ENCODE data around the gene NAP1L4. TPM values are rescaled to one million over a fixed set of nuclear protein-coding genes. Genes with fewer than 3 reads are reported as not detected.
A peak's percentile ranks its signal among the peaks of the same experiment; 100 is the strongest.

The NAP1L4 gene
- total RNA-seq, 1 experiment from 2014 or later, result 274 TPM

GRCh38 chr11:3011891-3012885 lies 20.1 kb upstream of the NAP1L4 start:
- in situ Hi-C loops (cut with HindIII; ENCODE audit: low pct_unique_long_range_greater_than_20kb, low sequenced_read_pairs) (no loop called here), intact Hi-C loops (cut with micrococcal nuclease; ENCODE audit: unreplicated experiment) (no loop called here)
- Histone ChIP-seq H3K9me3 (ENCODE audit: control insufficient read depth, insufficient read depth, low read depth, low read length) (no peaks in the 10 kb centered on the region), H3K4me3 (ENCODE audit: low read depth in 2 of 2, low read length in 2 of 2) (no peak overlapping the region), H3K27ac (ENCODE audit: low read length) (no peak overlapping the region), H3K4me1 (ENCODE audit: control insufficient read depth, insufficient read depth, low read length) (no peaks in the 10 kb centered on the region), H3K27me3 (ENCODE audit: control insufficient read depth, insufficient read depth, low read length) (no peaks in the 10 kb centered on the region), H3K36me3 (ENCODE audit: control insufficient read depth, insufficient read depth, low read length) (peaks cover 31% of the 10 kb centered on the region)
- no peak for TF ChIP-seq TCF7L2 (IDR thresholded peaks at IDR 0.05; ENCODE audit: low read depth, low read length)
- TF ChIP-seq, protein P1, sequence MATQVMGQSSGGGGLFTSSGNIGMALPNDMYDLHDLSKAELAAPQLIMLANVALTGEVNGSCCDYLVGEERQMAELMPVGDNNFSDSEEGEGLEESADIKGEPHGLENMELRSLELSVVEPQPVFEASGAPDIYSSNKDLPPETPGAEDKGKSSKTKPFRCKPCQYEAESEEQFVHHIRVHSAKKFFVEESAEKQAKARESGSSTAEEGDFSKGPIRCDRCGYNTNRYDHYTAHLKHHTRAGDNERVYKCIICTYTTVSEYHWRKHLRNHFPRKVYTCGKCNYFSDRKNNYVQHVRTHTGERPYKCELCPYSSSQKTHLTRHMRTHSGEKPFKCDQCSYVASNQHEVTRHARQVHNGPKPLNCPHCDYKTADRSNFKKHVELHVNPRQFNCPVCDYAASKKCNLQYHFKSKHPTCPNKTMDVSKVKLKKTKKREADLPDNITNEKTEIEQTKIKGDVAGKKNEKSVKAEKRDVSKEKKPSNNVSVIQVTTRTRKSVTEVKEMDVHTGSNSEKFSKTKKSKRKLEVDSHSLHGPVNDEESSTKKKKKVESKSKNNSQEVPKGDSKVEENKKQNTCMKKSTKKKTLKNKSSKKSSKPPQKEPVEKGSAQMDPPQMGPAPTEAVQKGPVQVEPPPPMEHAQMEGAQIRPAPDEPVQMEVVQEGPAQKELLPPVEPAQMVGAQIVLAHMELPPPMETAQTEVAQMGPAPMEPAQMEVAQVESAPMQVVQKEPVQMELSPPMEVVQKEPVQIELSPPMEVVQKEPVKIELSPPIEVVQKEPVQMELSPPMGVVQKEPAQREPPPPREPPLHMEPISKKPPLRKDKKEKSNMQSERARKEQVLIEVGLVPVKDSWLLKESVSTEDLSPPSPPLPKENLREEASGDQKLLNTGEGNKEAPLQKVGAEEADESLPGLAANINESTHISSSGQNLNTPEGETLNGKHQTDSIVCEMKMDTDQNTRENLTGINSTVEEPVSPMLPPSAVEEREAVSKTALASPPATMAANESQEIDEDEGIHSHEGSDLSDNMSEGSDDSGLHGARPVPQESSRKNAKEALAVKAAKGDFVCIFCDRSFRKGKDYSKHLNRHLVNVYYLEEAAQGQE (IDR thresholded peaks at IDR 0.05; ENCODE audit: insufficient read depth in 1 of 2, low read depth in 2 of 2, low read length in 1 of 2), result no peak
- TF ChIP-seq CTCF (IDR thresholded peaks at IDR 0.05), result no peak
- TF ChIP-seq SIN3A (IDR thresholded peaks at IDR 0.05; ENCODE audit: borderline replicate concordance, insufficient read depth, low read depth, low read length), result no peak
- TF ChIP-seq POLR2AphosphoS5 (IDR thresholded peaks at IDR 0.05; ENCODE audit: low read depth, low read length), result no peak
- CTCF ChIA-PET, result no interaction called here
- no TSS peak for BruUV-seq (replicated peaks)
- ATAC-seq (no peak), DNase-seq (ENCODE audit: low read depth, low spot score) (no peak)
- POLR2A ChIA-PET, result interaction anchor here (0.6 to 0.7 kb wide), 4 partner anchors 10 to 1464 kb away, joined by 3 to 21 read pairs (median 13); no protein-coding TSS in a partner anchor

DNA sequence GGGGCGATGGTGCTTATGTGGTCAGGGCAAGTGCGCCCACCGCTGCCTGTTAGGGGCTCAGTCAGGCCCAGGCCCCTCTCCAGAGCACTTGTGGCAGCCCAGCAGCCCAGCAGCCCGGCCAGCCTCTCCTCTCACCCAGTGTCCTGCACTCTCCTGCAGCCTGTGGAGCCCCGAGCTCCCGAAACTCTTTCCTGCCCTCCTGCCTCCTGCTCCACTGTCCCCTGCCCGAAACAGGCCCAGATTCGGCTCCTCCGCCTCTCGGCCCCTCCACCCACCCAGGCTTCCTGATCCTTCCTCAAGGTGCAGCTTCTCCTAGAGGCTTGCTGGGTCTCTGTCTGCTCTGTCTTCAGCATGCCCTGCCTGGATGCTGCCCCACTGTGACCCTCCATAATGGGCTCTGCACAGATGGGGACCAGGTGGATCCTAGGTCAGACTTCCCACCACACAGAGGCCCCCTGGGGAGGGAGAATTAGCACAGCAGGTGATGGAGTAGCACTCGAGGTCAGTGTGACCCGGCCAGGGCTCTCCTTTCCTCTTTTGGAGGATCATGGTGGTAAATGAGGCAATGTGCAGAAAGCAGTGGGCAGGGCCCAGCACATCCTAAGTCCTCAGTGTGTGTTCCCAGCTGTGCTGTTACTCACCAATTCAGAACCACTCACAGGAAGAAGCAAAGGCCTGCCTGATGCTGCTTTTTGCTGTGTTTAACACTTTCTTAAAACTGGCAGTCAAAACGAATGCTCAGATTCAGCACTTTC lies 18.6 kb upstream of the NAP1L4 start:
- ChIA-PET CTCF (interaction anchor here (0.6 kb wide), 1 partner anchor 19 kb away, joined by 3 read pairs; the partner anchor contains the start of gene NAP1L4), POLR2A (no interaction called here)
- intact Hi-C loops (cut with micrococcal nuclease; ENCODE audit: unreplicated experiment), result no loop called here
- no peak for ATAC-seq
- no peak for DNase-seq (ENCODE audit: low read depth, low spot score)
- no peak overlapping the region for H3K4me3 ChIP-seq (ENCODE audit: low read depth in 2 of 2, low read length in 2 of 2)
- in situ Hi-C loops (cut with HindIII; ENCODE audit: low pct_unique_long_range_greater_than_20kb, low sequenced_read_pairs), result no loop called here
- no peaks in the 10 kb centered on the region for H3K4me1 ChIP-seq (ENCODE audit: control insufficient read depth, insufficient read depth, low read length)
- TF ChIP-seq CTCF (IDR thresholded peaks at IDR 0.05), result no peak
- 0 out of 2 replicates have a peak, but pooled peaks have one; percentile 10 for TF ChIP-seq POLR2AphosphoS5 (IDR thresholded peaks at IDR 0.05; ENCODE audit: low read depth, low read length)
- TF ChIP-seq, protein P1 (IDR thresholded peaks at IDR 0.05; ENCODE audit: insufficient read depth in 1 of 2, low read depth in 2 of 2, low read length in 1 of 2), result no peak
- TF ChIP-seq TCF7L2 (IDR thresholded peaks at IDR 0.05; ENCODE audit: low read depth, low read length), result no peak
- peaks cover 25% of the 10 kb centered on the region; the same call in 1 of the 2 replicates for H3K36me3 ChIP-seq (ENCODE audit: control insufficient read depth, insufficient read depth, low read length)
- TSS peak; percentile 40 for BruUV-seq (replicated peaks)
- no peaks in the 10 kb centered on the region for H3K9me3 ChIP-seq (ENCODE audit: control insufficient read depth, insufficient read depth, low read depth, low read length)
- no peak overlapping the region for H3K27ac ChIP-seq (ENCODE audit: low read length)
- no peaks in the 10 kb centered on the region for H3K27me3 ChIP-seq (ENCODE audit: control insufficient read depth, insufficient read depth, low read length)

Data from Panc1 (cell line).